GM08714 (cell line): ENCODE measurements around the gene ABCD1.

Experiments used
- H3K4me3 ChIP-seq: fragments of 200-500 bp; sonication (Bioruptor generic); 2 replicates; pipeline ENCODE4 v1.5.1; 2014; ENCODE audit warnings: mild to moderate bottlenecking, low read length, inconsistent platforms
- ZNF274 ChIP-seq: IDR thresholded peaks from 2 replicates; pipeline ENCODE4 v1.6.1; 2012; ENCODE audit warnings: mild to moderate bottlenecking, low read depth, low read length

Gene ABCD1

GRCh38 chrX:153782313-153782712 is 57.7 kb downstream of the ABCD1 start:
- no peak overlapping the region for H3K4me3 ChIP-seq

GRCh38 chrX:153782871-153783270 is 58.2 kb downstream of the ABCD1 start:
- H3K4me3 ChIP-seq: no peak overlapping the region

More at GRCh38 chrX:153782313-153782712, 57.7 kb downstream of the ABCD1 start:
- no peak for TF ChIP-seq ZNF274

GRCh38 chrX:153783378-153784013 is 58.8 kb downstream of the ABCD1 start:
- H3K4me3 ChIP-seq: no peak overlapping the region
- TF ChIP-seq ZNF274: no peak

More at GRCh38 chrX:153782871-153783270, 58.2 kb downstream of the ABCD1 start:
- TF ChIP-seq ZNF274: no peak

- no peak overlapping the region for H3K4me3 ChIP-seq
- no peak for TF ChIP-seq ZNF274
Observed at GRCh38 chrX:153784325-153784967, 59.8 kb downstream of the ABCD1 start.

DNA sequence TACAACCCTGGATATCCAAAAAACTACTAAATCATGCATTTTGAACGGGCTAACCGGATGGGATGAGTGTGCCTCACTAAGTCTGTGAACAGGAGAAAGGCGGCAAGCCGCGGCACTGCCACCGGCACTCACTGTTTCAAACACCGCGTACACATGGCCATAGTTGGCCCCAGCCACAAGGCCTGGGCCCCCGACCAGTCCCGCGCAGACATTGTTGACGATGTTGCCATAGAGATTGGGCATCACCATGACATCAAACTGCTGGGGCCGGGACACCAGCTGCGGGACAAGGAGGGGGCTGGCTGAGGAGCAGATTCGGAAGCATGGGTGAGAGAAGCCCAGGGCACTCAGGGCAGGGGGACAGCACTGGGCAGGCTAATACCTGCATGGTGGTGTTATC is 62.0 kb downstream of the ABCD1 start:
- H3K4me3 ChIP-seq: no peak overlapping the region
- no peak for TF ChIP-seq ZNF274

DNA sequence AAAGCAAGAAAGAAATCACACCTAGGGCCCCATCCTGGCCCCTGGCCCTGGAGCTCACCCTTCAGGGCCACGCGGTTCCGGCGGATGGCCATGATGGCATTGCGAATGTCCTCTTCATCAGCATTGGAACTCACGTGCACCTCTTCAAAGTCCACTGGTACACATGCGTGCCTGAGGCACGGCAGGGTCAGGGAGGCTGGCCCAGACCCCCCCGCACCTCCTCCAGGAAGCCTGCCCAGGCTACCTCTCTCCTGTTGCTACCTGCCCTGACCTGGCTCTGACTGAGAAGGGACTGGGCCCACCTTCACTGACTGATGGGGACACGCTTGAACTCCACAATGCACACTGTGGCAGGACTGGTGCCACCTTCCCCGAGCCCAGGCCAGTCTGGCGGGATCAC is 65.0 kb downstream of the ABCD1 start:
- no peak overlapping the region for H3K4me3 ChIP-seq
- no peak for TF ChIP-seq ZNF274

- H3K4me3 ChIP-seq: no peak overlapping the region
- TF ChIP-seq ZNF274: no peak
Observed at GRCh38 chrX:153791104-153791852, 66.6 kb downstream of the ABCD1 start.

GRCh38 chrX:153792368-153792767 is 67.7 kb downstream of the ABCD1 start:
- no peak overlapping the region for H3K4me3 ChIP-seq
- TF ChIP-seq ZNF274: no peak

DNA sequence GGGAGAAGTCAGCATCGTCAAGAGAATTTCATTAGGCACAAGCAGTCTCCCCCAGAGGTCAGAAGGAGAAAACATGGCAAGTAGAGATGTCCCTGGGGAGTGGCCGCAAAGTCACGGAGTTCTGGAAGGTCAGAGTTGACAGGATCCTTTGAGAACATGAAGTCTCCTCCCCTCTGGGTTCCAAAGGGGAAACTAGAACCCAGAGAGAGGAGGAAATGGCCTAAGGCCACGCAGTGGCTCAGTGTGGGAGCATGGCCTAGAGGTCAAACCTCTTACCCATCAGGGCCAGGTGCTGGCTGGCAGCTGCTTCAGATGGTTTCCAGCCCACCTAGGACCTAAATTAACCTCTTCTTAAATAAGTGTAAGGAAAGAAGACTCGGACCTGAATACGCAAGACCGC is 68.6 kb downstream of the ABCD1 start:
- TF ChIP-seq ZNF274: no peak
- peak overlapping the region; percentile 88 for H3K4me3 ChIP-seq
